Measurements from ENCODE around the gene LHFPL4.

LHFPL4 gene

GRCh38 chr3:9468460-9468859 lies 85.2 kb downstream of the LHFPL4 start:
- DNase-seq = no peak

- DNase-seq = no peak
Observed at GRCh38 chr3:9467451-9467850, 86.2 kb downstream of the LHFPL4 start.

- no peak for DNase-seq
Observed at GRCh38 chr3:9455596-9456131, 98.0 kb downstream of the LHFPL4 start.

- no peak for DNase-seq
Observed at GRCh38 chr3:9452417-9452816, 101.2 kb downstream of the LHFPL4 start.

GRCh38 chr3:9450991-9451390 lies 102.6 kb downstream of the LHFPL4 start:
- no peak for DNase-seq

- DNase-seq = no peak
Observed at GRCh38 chr3:9450126-9450525, 103.5 kb downstream of the LHFPL4 start.

GRCh38 chr3:9448643-9449042 lies 105.0 kb downstream of the LHFPL4 start:
- no peak for DNase-seq

All from left hindlimb (tissue), 1 donor.